Heart left ventricle (tissue), 13 donors: Measurements from ENCODE around the gene HS3ST3B1.

Source experiments
- POLR2A ChIP-seq, 2 donors: fragments of 450-650 bp; IDR thresholded peaks; one replicate each; pipeline ENCODE4 v1.6.1; 2017; ENCODE audit warnings: antibody characterized with exemption in 2 of 2, mild to moderate bottlenecking in 2 of 2, moderate library complexity in 2 of 2
- TF ChIP-seq, protein P1 (sequence below), 12 donors: fragments of 200-600 bp; sonication (generic) in 4 of 12; IDR thresholded peaks; one replicate each; pipeline versions ENCODE4 v1.5.0 to v1.8.0; 2018 to 2022; ENCODE audit warnings: antibody characterized with exemption in 12 of 12, mild to moderate bottlenecking in 5 of 12
- donor health status: ischemic (EF 13 %, LVEDD 7.1; RV severe dilation, severe dysfunction).
- donor health status: DM: no; HTN: yes; CAD: no.
- donor health status: DM: no; HTN: no; CAD: no.
- donor health status: ischemic (EF 25% LVEDD 6.9; RV normal size, moderate dysfunction).
- donor health status: ischemic (EF 25% LVEDD 5.7; RV mildly dilated, moderate dysfunction).
- donor health status: ischemic (EF 35%, LVEDD 5.7; RV mildly dilated, moderate dysfunction).
- donor health status: nonischemic (EF 11% LVEDD 7.7; RV severe dilation, severe dysfunction).
- donor health status: DM: yes; HTN: yes; CAD: no.
- donor health status: PGD.
- donor health status: ischemic (EF 29% LVEDD 5.4; RV normal size, mild dysfunction).
- donor health status: nonischemic (EF 23%, LVEDD 6.1; RV moderate dilation, normal function).

DNA sequence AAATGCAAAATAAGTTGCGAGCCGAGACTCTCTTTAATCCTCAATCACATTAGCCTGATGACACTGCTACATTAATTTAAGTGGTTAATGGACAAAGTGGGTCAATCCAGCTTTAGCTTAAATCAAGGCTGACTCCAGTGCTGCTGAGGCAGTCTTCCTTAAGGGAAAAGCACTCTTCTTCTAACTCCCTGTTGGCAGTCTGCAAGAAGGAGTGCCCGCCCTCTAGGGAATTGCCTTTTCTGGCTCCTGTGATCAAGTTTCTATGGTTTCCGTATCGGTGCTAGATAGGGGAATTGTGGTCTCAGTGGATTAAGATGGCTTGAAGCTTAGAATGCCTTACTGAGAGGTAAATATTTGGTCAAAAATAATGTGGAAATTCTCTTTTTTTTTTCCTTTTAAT lies 41.0 kb downstream of the HS3ST3B1 start:
- TF ChIP-seq, protein P1, sequence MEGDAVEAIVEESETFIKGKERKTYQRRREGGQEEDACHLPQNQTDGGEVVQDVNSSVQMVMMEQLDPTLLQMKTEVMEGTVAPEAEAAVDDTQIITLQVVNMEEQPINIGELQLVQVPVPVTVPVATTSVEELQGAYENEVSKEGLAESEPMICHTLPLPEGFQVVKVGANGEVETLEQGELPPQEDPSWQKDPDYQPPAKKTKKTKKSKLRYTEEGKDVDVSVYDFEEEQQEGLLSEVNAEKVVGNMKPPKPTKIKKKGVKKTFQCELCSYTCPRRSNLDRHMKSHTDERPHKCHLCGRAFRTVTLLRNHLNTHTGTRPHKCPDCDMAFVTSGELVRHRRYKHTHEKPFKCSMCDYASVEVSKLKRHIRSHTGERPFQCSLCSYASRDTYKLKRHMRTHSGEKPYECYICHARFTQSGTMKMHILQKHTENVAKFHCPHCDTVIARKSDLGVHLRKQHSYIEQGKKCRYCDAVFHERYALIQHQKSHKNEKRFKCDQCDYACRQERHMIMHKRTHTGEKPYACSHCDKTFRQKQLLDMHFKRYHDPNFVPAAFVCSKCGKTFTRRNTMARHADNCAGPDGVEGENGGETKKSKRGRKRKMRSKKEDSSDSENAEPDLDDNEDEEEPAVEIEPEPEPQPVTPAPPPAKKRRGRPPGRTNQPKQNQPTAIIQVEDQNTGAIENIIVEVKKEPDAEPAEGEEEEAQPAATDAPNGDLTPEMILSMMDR (IDR thresholded peaks at IDR 0.05): no peak
- TF ChIP-seq POLR2A (IDR thresholded peaks at IDR 0.05): no peak
